H1 (cell line): ENCODE results near the gene HIGD1B. TPM values are rescaled to one million over a fixed set of nuclear protein-coding genes. Genes with fewer than 3 reads are reported as not detected.

Source experiments
- CTCF ChIA-PET: fragments of 300-600 bp; sonication (Branson Sonifier 250); formaldehyde crosslinking; loops from one replicate; lab custom pipeline; 2021; ENCODE audit not compliant: partially characterized antibody; lab: Charles Lee
- POLR2A ChIA-PET: fragments of 300-600 bp; sonication (Branson Sonifier 250); formaldehyde crosslinking; loops from one replicate; lab custom pipeline; 2021; ENCODE audit warnings: inconsistent platforms; ENCODE audit not compliant: partially characterized antibody; lab: Charles Lee
- DNase-seq, 2 experiments: peaks; one replicate each; pipeline versions ENCODE4 v3.0.0 to v3.0.0-alpha.2; 2010 to 2022; ENCODE audit warnings: low spot score in 2 of 2, low read depth in 1 of 2, mixed read lengths in 1 of 2
- FAIRE-seq: peaks from 2 replicates; lab custom pipeline; 2011; peaks lifted over from hg19 to GRCh38; lab: Jason Lieb, UNC
- H2AFZ ChIP-seq: 2 replicates; pipeline ENCODE4 v1.8.1; 2012; ENCODE audit warnings: low read length, inconsistent platforms
- H2AK5ac ChIP-seq: 2 replicates; pipeline ENCODE4 v1.6.1; 2013; ENCODE audit warnings: low read depth, low read length
- H2BK120ac ChIP-seq: replicated peaks from 2 replicates; pipeline ENCODE3; 2013; ENCODE audit warnings: low read depth, low read length, inconsistent platforms
- H2BK12ac ChIP-seq: 2 replicates; pipeline ENCODE4 v1.6.1; 2013; ENCODE audit warnings: low read depth, low read length
- H2BK15ac ChIP-seq: 2 replicates; pipeline ENCODE4 v1.6.1; 2013; ENCODE audit warnings: low read length
- H2BK20ac ChIP-seq: 2 replicates; pipeline ENCODE4 v1.6.1; 2013; ENCODE audit warnings: low read length
- H2BK5ac ChIP-seq: 2 replicates; pipeline ENCODE4 v1.6.1; 2013; ENCODE audit warnings: low read depth, low read length
- H3K14ac ChIP-seq: 2 replicates; pipeline ENCODE4 v1.6.1; 2013; ENCODE audit warnings: inconsistent platforms; ENCODE audit not compliant: insufficient read length
- H3K18ac ChIP-seq: 2 replicates; pipeline ENCODE4 v1.6.1; 2013; ENCODE audit warnings: low read length; ENCODE audit errors: extremely low read depth
- H3K23ac ChIP-seq: 2 replicates; pipeline ENCODE4 v1.6.1; 2013; ENCODE audit warnings: inconsistent platforms; ENCODE audit not compliant: insufficient read length
- H3K23me2 ChIP-seq: 2 replicates; pipeline ENCODE4 v1.6.1; 2013; ENCODE audit warnings: low read depth, low read length
- H3K27ac ChIP-seq: 2 replicates; pipeline ENCODE4 v1.6.1; 2011; ENCODE audit warnings: low read depth, low read length, inconsistent platforms
- H3K27me3 ChIP-seq, 4 experiments: replicated peaks in 1 of 4; 1 replicate in 1 of 4; 2 replicates in 3 of 4; pipeline versions ENCODE4 v1.6.1 to v1.8.1; 2011 to 2013; ENCODE audit warnings: low read length in 3 of 4, mild to moderate bottlenecking in 3 of 4, inconsistent platforms in 2 of 4, mixed read lengths in 2 of 4, moderate library complexity in 1 of 4; ENCODE audit not compliant: control insufficient read depth in 3 of 4, insufficient read depth in 3 of 4; ENCODE audit errors: extremely low read depth in 1 of 4
- H3K36me3 ChIP-seq, 4 experiments: 2 replicates each; pipeline versions ENCODE4 v1.6.1 to v1.8.1; 2011 to 2013; ENCODE audit warnings: mild to moderate bottlenecking in 4 of 4, low read length in 3 of 4, moderate library complexity in 2 of 4, control low read depth in 1 of 4, inconsistent platforms in 1 of 4; ENCODE audit not compliant: insufficient read depth in 4 of 4, control insufficient read depth in 2 of 4
- H3K4ac ChIP-seq: replicated peaks from 2 replicates; pipeline ENCODE3; 2013; ENCODE audit warnings: low read length, low read depth, mixed read lengths, inconsistent platforms; ENCODE audit not compliant: insufficient read length
- H3K4me1 ChIP-seq, 4 experiments: replicated peaks in 1 of 4; 1 replicate in 1 of 4; 2 replicates in 3 of 4; pipeline versions ENCODE4 v1.6.1 to v1.8.1; 2011 to 2013; ENCODE audit warnings: low read length in 3 of 4, inconsistent platforms in 2 of 4, mixed read lengths in 1 of 4; ENCODE audit not compliant: insufficient read depth in 4 of 4, control insufficient read depth in 3 of 4
- H3K4me2 ChIP-seq, 2 experiments: 2 replicates each; pipeline versions ENCODE4 v1.6.1 to v1.8.1; 2011 to 2013; ENCODE audit warnings: low read depth in 2 of 2, low read length in 2 of 2, control low read depth in 1 of 2, inconsistent platforms in 1 of 2, mild to moderate bottlenecking in 1 of 2; ENCODE audit not compliant: insufficient read depth in 1 of 2
- H3K4me3 ChIP-seq, 4 experiments: fragments of 200-600, 300-600 bp in 1 of 4; sonication (generic), shearing (Covaris generic), sonication (Bioruptor Twin) in 1 of 4; 2 replicates each; pipeline versions ENCODE4 v1.5.1 to v1.8.1; 2011 to 2016; ENCODE audit warnings: low read length in 4 of 4, low read depth in 3 of 4, control low read depth in 2 of 4, inconsistent platforms in 2 of 4, mild to moderate bottlenecking in 2 of 4, mixed read lengths in 1 of 4, moderate library complexity in 1 of 4; ENCODE audit not compliant: insufficient read depth in 2 of 4; ENCODE audit errors: extremely low read depth in 1 of 4
- H3K56ac ChIP-seq: replicated peaks from 2 replicates; pipeline ENCODE3; 2013; ENCODE audit warnings: low read depth, mild to moderate bottlenecking, mixed read lengths, low read length, inconsistent platforms; ENCODE audit not compliant: insufficient read length
- H3K79me1 ChIP-seq: 2 replicates; pipeline ENCODE4 v1.6.1; 2013; ENCODE audit warnings: low read depth, low read length, control low read depth
- H3K79me2 ChIP-seq, 2 experiments: 2 replicates each; pipeline versions ENCODE4 v1.6.1 to v1.8.1; 2012 to 2013; ENCODE audit warnings: low read length in 2 of 2, mild to moderate bottlenecking in 2 of 2, inconsistent platforms in 1 of 2; ENCODE audit not compliant: insufficient read depth in 2 of 2, control insufficient read depth in 1 of 2
- H3K9ac ChIP-seq, 4 experiments: replicated peaks in 1 of 4; 1 replicate in 1 of 4; 2 replicates in 3 of 4; pipeline versions ENCODE4 v1.6.1 to v1.8.1; 2011 to 2013; ENCODE audit warnings: low read depth in 3 of 4, low read length in 3 of 4, control low read depth in 2 of 4, mild to moderate bottlenecking in 2 of 4, moderate library complexity in 2 of 4, inconsistent platforms in 1 of 4; ENCODE audit errors: extremely low read depth in 1 of 4
- H3K9me3 ChIP-seq, 2 experiments: 2 replicates each; pipeline versions ENCODE4 v1.6.1 to v1.8.1; 2012 to 2013; ENCODE audit warnings: mild to moderate bottlenecking in 2 of 2, moderate library complexity in 2 of 2, control low read depth in 1 of 2, inconsistent platforms in 1 of 2, low read depth in 1 of 2, low read length in 1 of 2, mixed read lengths in 1 of 2; ENCODE audit not compliant: insufficient read depth in 2 of 2
- H4K20me1 ChIP-seq, 2 experiments: replicated peaks in 1 of 2; 2 replicates each; pipeline versions ENCODE3 to v1.8.1; 2011 to 2013; ENCODE audit warnings: inconsistent platforms in 2 of 2, low read length in 2 of 2, mild to moderate bottlenecking in 1 of 2; ENCODE audit not compliant: insufficient read depth in 2 of 2, control insufficient read depth in 1 of 2
- H4K5ac ChIP-seq: 2 replicates; pipeline ENCODE4 v1.6.1; 2013; ENCODE audit warnings: low read length, low read depth, mixed read lengths, inconsistent platforms; ENCODE audit not compliant: insufficient read length
- H4K8ac ChIP-seq: 2 replicates; pipeline ENCODE4 v1.8.0; 2013; ENCODE audit warnings: mild to moderate bottlenecking, moderate library complexity, low read length, inconsistent platforms; ENCODE audit not compliant: insufficient read depth; ENCODE audit errors: extremely low read depth
- H4K91ac ChIP-seq: replicated peaks from 2 replicates; pipeline ENCODE3; 2013; ENCODE audit warnings: low read length, mixed read lengths, inconsistent platforms; ENCODE audit not compliant: insufficient read length
- FOSL1 ChIP-seq: IDR thresholded peaks from 2 replicates; pipeline ENCODE4 v1.6.1; 2011; ENCODE audit warnings: mild to moderate bottlenecking, low read depth, low read length, moderate library complexity; ENCODE audit not compliant: insufficient read depth
- JUN ChIP-seq: IDR thresholded peaks from 2 replicates; pipeline ENCODE4 v1.6.1; 2011; ENCODE audit warnings: low read depth, mild to moderate bottlenecking, improper control_type of control experiment, low read length
- KDM5A ChIP-seq: fragments of 200-600 bp; IDR thresholded peaks from 2 replicates; pipeline ENCODE4 v1.7.1; 2012; ENCODE audit warnings: mild to moderate bottlenecking, low read length, inconsistent platforms, mixed read lengths
- MAFK ChIP-seq: IDR thresholded peaks from 2 replicates; pipeline ENCODE4 v1.6.1; 2012; ENCODE audit warnings: low read depth, mild to moderate bottlenecking, improper control_type of control experiment, low read length
- RBBP5 ChIP-seq: IDR thresholded peaks from 2 replicates; pipeline ENCODE4 v1.7.1; 2012; ENCODE audit warnings: low read depth, mild to moderate bottlenecking, inconsistent platforms, low read length, moderate library complexity, borderline replicate concordance
- SIRT6 ChIP-seq: IDR thresholded peaks from one replicate; pipeline ENCODE4 v1.7.1; 2012; ENCODE audit warnings: low read length, inconsistent platforms
- TAF7 ChIP-seq: optimal IDR thresholded peaks from 2 replicates; pipeline ENCODE3; 2011; ENCODE audit warnings: low read depth, mild to moderate bottlenecking, inconsistent platforms, low read length, moderate library complexity, borderline replicate concordance
- WGBS, 2 experiments: shearing (Covaris generic) in 1 of 2; methylation state at CpG; one replicate each; pipeline versions ENCODE4 v1.1.6 to v1.1.7; 2013 to 2015; ENCODE audit warnings: low lambda C conversion rate in 2 of 2, mixed read lengths in 2 of 2, inconsistent platforms in 1 of 2, low coverage in 1 of 2, missing lambda C conversion rate in 1 of 2; ENCODE audit not compliant: insufficient replicate concordance in 2 of 2, insufficient coverage in 1 of 2, insufficient read length in 1 of 2; ENCODE audit errors: extremely low coverage in 1 of 2, missing lambda C conversion rate in 1 of 2; 5-methylcytosine and 5-hydroxymethylcytosine counted together
- polyA plus RNA-seq, 7 experiments: library from polyadenylated mRNA; depleted of rRNA in 3 of 7; stranded (reverse) in 5 of 7; unstranded in 2 of 7; fragments of >200 nt in 5 of 7; fragments of 200-250 nt in 2 of 7; gene quantifications; 1 replicate in 5 of 7; 2 replicates in 1 of 7; 4 replicates in 1 of 7; pipeline versions ENCODE4 v1.2.1 to v1.2.3, GENCODE V29; 2011 to 2013; ENCODE audit warnings: missing spikeins in 2 of 7, mixed read lengths in 2 of 7
- total RNA-seq: library from RNA; stranded (reverse); fragmentation: NEBNext Ultra II Directional; extraction: Animal tissue kit (Norgen Biotek cat#: 25700); gene quantifications from 2 replicates; pipeline ENCODE4 v1.2.1, GENCODE V29; 2021

HIGD1B gene
- total and polyA plus RNA-seq, 2 of the 8 experiments (the other 6 are each of a cell fraction or from before 2014, with no cell fraction given) = not detected

DNA sequence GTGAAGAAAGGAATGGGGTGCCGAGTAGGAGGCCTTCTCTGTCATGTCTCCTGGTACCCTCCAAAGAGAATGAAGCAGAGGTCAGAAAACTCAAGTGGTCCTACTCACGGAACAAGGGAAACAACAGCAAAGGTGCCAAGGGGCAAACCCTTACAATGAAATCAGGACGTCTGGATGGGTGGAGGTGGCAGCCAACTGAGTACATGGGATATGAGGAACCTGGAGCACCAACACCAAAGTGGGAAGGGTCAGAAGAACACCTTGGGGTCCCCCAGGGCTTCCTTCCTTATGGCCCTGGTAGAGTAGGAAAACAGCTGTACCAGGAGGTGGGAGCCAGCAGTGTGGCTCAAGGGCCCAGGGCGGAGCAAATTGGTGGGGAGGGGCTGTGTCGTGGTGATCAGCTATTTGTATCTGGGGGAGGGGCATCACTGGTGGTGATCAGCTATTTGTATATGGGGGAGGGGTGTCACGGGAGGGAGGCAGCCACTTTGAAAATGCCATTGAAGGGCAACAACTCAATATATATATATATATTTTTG lies 643 bp downstream of the HIGD1B start:
- H4K8ac ChIP-seq = no peak overlapping the region
- H3K23me2 ChIP-seq = no peaks in the 10 kb centered on the region
- no peak overlapping the region for H3K56ac ChIP-seq
- H3K18ac ChIP-seq = no peak overlapping the region
- no peak overlapping the region for H3K4me2 ChIP-seq
- no peak overlapping the region for H3K27ac ChIP-seq
- H2BK15ac ChIP-seq = no peak overlapping the region
- H2BK12ac ChIP-seq = no peak overlapping the region
- DNase-seq (no peak), FAIRE-seq (no peak)
- no peak overlapping the region for H4K5ac ChIP-seq
- CTCF ChIA-PET = interaction anchor here (1.3 to 28.4 kb wide), 4 partner anchors 14 to 96 kb away, joined by 4 to 577 read pairs (median 74); no protein-coding TSS in a partner anchor
- WGBS, 2 experiments = 82% methylated on average over 5 of the region's 6 CpGs; no CpG with 5 or more reads in 1 of the 2 experiments
- H3K4me1 ChIP-seq = peaks cover 6 to 14% (median 7%) of the 10 kb centered on the region in 4 experiments
- no peaks in the 10 kb centered on the region for H3K79me2 ChIP-seq
- H2AK5ac ChIP-seq = no peak overlapping the region
- no peak overlapping the region for H2AFZ ChIP-seq
- H3K14ac ChIP-seq = no peak overlapping the region
- H3K23ac ChIP-seq = no peak overlapping the region
- H2BK20ac ChIP-seq = no peak overlapping the region
- H4K91ac ChIP-seq = no peak overlapping the region
- H3K4me3 ChIP-seq = no peak overlapping the region
- no peak overlapping the region for H2BK120ac ChIP-seq
- TF ChIP-seq SIRT6 (no peak), KDM5A (no peak), JUN (no peak), RBBP5 (no peak), FOSL1 (no peak), TAF7 (no peak), MAFK (no peak)
- TF ChIP-seq, all 59 proteins: peak for 0
- Histone ChIP-seq H3K9me3 (no peaks in the 10 kb centered on the region), H3K36me3 (peaks cover 9 to 31% (median 24%) of the 10 kb centered on the region in 4 experiments), H3K79me1 (no peaks in the 10 kb centered on the region), H2BK5ac (no peak overlapping the region), H3K27me3 (no peaks in the 10 kb centered on the region), H3K9ac (no peak overlapping the region), H3K4ac (no peak overlapping the region), H4K20me1 (peaks cover 0 to 1% of the 10 kb centered on the region in 2 experiments)
- POLR2A ChIA-PET = interaction anchor here (0.6 to 7.4 kb wide), 18 partner anchors 9 to 192 kb away, joined by 3 to 58 read pairs (median 5); partner anchors contain the start of genes EFTUD2 and GJC1
